ENCODE data around the gene GATC.
"Not testable (repeated sequence)": the region's sequence is repeated elsewhere in the genome, so short reads cannot be mapped to it uniquely, and the experiment has no call there.

Gene GATC

GRCh38 chr12:120437735-120438494, 8.3 kb upstream of the GATC start, which contains the start of gene COX6A1:
Gene COX6A1 (plus strand): TSS chr12:120438113. CDS start chr12:120438127, 14 bp downstream.
- peak; percentile 90 to 96 for DNase-seq

DNA sequence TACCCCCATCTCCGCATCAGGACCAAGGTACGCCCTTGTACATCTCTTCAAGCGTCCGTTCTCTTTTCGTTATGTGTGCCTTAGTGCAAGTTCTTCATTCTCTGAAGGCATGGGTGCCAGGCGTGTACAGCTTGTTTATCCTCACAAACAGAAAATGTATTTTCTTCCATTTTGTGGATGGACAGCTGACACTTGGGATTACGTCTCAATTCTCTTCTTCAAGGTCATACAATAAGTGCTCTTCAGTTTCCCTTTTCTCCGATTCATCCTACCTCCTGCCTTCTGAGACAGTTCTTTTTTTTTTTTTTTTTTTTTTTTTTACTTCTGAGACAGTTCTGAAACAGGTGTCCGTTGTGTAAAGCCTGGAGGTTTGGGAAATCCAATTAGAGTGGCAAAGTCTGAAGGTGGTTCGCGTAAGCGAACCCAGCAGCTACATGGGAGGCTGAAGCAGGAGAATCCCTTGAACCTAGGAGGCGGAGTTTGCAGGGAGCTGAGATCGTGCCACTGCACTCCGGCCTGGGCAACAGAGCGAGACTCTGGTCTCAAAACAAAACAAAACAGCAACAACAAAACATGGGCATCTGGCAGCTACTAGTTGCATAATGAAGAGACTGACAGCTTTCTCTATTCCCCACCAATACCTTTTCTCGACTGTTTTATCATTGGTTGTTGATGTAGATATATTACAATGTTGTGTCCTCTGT, 7.6 kb upstream of the GATC start:
- no peak for DNase-seq

GRCh38 chr12:120439646-120440247, 6.5 kb upstream of the GATC start:
- DNase-seq = peak; percentile 64 to 68

DNA sequence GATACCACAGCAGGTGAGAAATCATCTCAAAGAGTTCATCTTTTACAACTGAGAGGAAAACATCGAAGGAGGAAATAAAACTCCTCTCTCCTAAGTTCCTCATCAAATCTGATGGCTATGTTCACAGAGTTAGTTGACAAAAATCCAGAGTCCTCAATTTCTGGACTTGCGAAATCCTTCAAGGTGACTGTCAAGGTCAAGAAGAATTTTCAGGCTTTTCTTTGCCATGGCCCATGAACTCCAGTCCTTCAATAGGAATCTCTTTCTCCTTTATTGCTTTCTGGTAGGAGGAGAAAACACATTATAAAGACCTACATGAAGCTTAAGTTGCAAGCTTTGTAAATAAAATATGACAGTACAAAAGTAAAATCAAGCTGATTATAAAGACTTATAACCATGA, 1.6 kb upstream of the GATC start:
- DNase-seq = no peak

GRCh38 chr12:120446844-120447178, 567 bp downstream of the GATC start:
- not testable (repeated sequence) for DNase-seq

- no peak for DNase-seq
These were observed 1.7 kb downstream of the GATC start for GRCh38 chr12:120447992-120448391.

DNA sequence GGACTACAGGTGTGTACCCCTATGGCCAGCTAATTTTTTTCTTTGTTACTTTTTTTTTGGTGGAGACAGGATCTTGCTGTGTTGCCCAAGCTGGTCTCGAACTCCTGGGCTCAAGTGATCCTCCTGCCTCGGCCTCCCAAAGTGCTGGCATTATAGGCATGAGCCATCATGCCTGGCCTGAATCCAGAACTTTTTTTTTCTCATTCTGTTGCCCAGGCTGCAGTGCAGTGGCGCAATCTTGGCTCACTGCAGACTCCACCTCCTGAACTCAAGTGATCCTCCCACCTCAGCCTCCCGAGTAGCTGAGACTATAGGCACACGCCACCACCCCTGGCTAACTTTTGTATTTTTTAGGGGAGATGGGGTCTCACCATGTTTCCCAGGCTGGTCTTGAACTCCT, 6.3 kb downstream of the GATC start:
- DNase-seq = not testable (repeated sequence)

- no peak for DNase-seq
These were observed 7.0 kb downstream of the GATC start for GRCh38 chr12:120453060-120453750.

GRCh38 chr12:120453977-120454376, 7.7 kb downstream of the GATC start:
- DNase-seq = no peak

- no peak for DNase-seq
These were observed 9.1 kb downstream of the GATC start for GRCh38 chr12:120455302-120455701.

GRCh38 chr12:120457133-120457532, 10.9 kb downstream of the GATC start:
- DNase-seq = no peak

- DNase-seq = no peak
These were observed 13.9 kb downstream of the GATC start for GRCh38 chr12:120460157-120460556.

- DNase-seq = no peak
These were observed 15.9 kb downstream of the GATC start for GRCh38 chr12:120462099-120462640.

DNA sequence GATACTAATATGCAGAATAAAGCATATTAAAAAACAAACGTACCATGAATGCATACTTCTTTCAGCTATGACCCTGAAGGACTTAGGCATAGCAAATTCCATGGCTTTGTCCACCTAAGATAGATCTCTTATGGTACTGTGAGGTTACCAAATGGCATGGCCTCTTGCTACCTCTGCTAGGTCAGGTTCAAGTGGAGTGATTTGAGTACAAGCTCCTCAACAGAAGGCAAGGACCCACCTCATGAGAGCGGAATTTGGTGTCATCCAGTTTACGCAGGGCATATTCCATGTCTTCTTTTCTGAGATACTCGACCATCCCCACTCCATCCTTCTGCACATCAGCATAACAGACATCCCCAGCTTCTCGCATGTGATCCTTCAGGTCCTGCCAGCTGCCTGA, 17.5 kb downstream of the GATC start:
- no peak for DNase-seq

DNA sequence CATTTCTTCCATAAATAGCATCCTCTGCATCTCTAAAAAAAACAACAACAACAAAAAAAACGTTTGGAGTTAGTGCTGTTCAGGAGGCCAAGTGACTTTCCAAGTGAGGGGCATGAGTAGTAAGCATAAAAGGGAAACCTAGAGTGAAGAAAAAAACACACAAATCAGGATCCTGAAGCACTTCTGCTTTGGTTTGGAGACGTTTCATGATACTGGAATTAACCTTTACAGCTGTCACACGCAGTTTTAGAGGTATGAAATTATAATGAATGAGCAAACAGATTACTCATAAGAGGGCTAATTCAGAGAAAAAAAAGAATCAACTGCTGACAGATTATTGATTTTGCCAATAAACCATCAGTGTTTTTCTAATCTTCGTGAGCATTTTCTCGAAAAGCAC, 19.5 kb downstream of the GATC start:
- DNase-seq = no peak

GRCh38 chr12:120466560-120467315, 20.5 kb downstream of the GATC start:
- peak in 1 of 2 donors; percentile 26 for DNase-seq

GRCh38 chr12:120467439-120467838, 21.2 kb downstream of the GATC start:
- DNase-seq = no peak

DNA sequence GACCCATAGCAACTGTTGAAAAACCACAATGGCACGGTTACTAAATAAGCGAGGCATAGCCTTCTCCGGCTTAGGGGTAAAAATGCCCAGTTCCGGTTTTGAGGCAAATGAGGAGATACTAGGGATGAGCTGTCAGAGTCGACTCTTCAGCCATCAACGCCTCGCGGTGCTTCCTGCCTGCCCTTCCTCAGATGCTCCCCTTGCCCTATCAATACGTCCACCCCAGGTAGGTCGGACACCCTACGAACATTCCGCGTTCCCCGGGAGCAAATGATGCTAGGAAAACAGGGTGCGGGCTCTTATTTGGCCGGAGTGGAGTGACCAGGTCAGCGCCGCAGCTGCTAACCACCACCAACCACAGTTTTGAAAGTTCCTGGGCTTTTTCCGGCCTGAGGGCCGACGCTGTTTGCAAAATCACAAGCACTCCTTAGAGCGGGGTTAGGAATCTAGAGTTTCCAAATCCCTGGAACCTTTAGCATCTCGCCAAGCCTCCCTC, 22.1 kb downstream of the GATC start:
- no peak for DNase-seq

DNA sequence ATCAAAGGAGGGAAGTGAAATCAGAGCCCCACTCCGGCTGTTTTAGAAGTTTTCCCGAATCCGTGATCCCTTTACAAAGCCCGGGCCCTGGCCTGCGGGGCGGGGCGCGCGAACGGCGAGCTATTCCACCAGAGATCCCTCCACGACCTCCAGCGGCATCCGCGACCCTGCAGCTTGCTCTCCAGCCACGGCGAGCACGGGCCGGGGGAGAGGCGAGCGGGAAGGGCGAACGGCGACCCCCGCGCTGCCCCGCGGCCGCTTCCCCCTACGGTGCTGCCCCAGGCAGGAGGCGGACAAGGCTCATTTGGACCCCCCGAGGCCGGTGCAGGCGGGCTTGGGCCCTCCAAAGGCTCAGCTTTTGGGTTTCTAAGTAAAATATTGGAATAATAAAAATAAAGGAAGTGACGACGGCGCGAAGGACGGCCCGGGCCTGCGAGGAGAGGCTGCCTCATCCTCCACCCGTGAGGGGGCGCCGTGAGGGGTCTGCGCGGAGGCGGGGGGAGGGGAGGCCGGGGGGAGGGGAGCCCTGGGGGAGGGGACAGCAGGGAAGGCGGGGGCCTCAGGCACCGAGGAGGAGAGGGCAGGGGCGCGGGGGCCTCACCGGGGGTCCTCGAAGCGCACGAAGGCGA, 22.7 kb downstream of the GATC start:
- DNase-seq = peak in 1 of 2 donors; percentile 29

DNA sequence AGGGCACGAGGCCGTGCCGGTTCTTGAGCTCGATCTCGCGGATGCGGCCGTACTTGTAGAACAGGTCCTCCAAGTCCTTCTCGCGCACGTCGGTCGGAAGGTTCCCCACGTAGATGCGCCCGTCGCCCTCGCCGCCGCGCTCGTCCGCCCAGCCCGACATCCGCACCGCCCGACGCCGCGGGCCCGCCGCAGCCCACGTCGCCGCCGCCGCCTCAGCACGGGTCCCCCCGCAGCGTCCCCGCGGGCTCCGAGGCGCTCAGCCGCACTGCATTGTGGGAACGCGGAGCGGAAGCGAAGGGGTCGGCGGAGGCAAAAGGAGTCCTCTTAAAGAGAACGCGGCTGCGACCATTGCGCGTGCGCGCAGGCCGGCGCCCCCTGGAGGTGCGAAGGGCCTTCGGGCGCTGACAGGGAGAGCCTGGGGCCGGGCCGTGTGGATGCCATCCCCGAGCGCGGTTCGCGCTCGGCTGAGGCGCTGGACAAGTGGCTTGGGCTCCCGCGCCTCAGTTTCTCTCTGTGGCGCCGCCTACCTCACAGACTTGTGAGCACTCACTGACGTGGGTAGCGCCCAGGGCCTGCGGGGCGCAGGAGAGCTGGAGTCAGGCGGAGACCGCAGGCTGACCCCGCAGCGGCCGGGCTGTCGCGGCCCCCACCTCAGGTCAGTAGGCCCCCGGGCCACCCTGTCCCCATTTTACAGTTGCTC, 23.4 kb downstream of the GATC start, which contains the start of gene SRSF9:
Gene SRSF9, minus strand, starts transcription at position 299 of the 700 bp plus-strand sequence. Its CDS starts 139 bp downstream, at position 160.
- DNase-seq = peak; percentile 97 to 98

Measured in stimulated activated CD4-positive, alpha-beta T cell treated with anti-CD3 and anti-CD28 coated beads, Interleukin-2, amount 100 ng/mL, for 48 hours (primary cell).